HEK293T (cell line): ENCODE results near the gene GARIN3.

Experiments
- CTCF ChIA-PET: fragments of 350-600 bp; formaldehyde crosslinking; extraction: SDS; loops from one replicate; lab custom pipeline; 2021; ENCODE audit warnings: antibody characterized with exemption, inconsistent platforms; lab: Yijun Ruan, JAX
- POLR2A ChIA-PET: fragments of 350-600 bp; formaldehyde crosslinking; extraction: SDS; loops from one replicate; lab custom pipeline; 2020; ENCODE audit warnings: antibody characterized with exemption, inconsistent platforms; lab: Yijun Ruan, JAX
- DNase-seq: peaks from one replicate; pipeline ENCODE4 v3.0.0; 2012; ENCODE audit warnings: mixed read lengths; ENCODE audit errors: extremely low spot score
- ARNT ChIP-seq: fragments of 450-650 bp; IDR thresholded peaks from 2 replicates; pipeline ENCODE4 v1.6.1; 2017; ENCODE audit warnings: mild to moderate bottlenecking
- BHLHE40 ChIP-seq: fragments of 450-650 bp; IDR thresholded peaks from 2 replicates; pipeline ENCODE4 v1.6.1; 2016; ENCODE audit warnings: mild to moderate bottlenecking, moderate library complexity, borderline replicate concordance
- CTBP1 ChIP-seq: fragments of 450-650 bp; IDR thresholded peaks from 2 replicates; pipeline ENCODE4 v1.6.1; 2016; ENCODE audit warnings: borderline replicate concordance
- ELF4 ChIP-seq: fragments of 450-650 bp; IDR thresholded peaks from 2 replicates; pipeline ENCODE4 v1.6.1; 2017; ENCODE audit warnings: antibody characterized with exemption
- FOXA1 ChIP-seq: fragments of 450-650 bp; IDR thresholded peaks from 2 replicates; pipeline ENCODE4 v1.6.1; 2016; ENCODE audit warnings: mild to moderate bottlenecking
- FOXK2 ChIP-seq: fragments of 450-650 bp; IDR thresholded peaks from 2 replicates; pipeline ENCODE4 v1.6.1; 2016; ENCODE audit warnings: mild to moderate bottlenecking
- FOXM1 ChIP-seq: fragments of 450-650 bp; IDR thresholded peaks from 2 replicates; pipeline ENCODE4 v1.6.1; 2017; ENCODE audit warnings: mild to moderate bottlenecking, borderline replicate concordance
- HDGF ChIP-seq: fragments of 450-650 bp; IDR thresholded peaks from 2 replicates; pipeline ENCODE4 v1.6.1; 2017; ENCODE audit warnings: antibody characterized with exemption, borderline replicate concordance
- L3MBTL2 ChIP-seq: fragments of 450-650 bp; conservative IDR thresholded peaks from 2 replicates; pipeline ENCODE4 v1.6.1; 2016; ENCODE audit warnings: mild to moderate bottlenecking
- LEF1 ChIP-seq: fragments of 450-650 bp; IDR thresholded peaks from 2 replicates; pipeline ENCODE4 v1.6.1; 2017; ENCODE audit warnings: mild to moderate bottlenecking, borderline replicate concordance
- NFRKB ChIP-seq: fragments of 450-650 bp; IDR thresholded peaks from 2 replicates; pipeline ENCODE4 v1.6.1; 2016; ENCODE audit warnings: mild to moderate bottlenecking, moderate library complexity
- SP1 ChIP-seq: fragments of 450-650 bp; IDR thresholded peaks from 2 replicates; pipeline ENCODE4 v1.6.1; 2017
- SUZ12 ChIP-seq: fragments of 450-650 bp; IDR thresholded peaks from 2 replicates; pipeline ENCODE4 v1.6.1; 2016; ENCODE audit warnings: mild to moderate bottlenecking
- TARDBP ChIP-seq: fragments of 450-650 bp; IDR thresholded peaks from 2 replicates; pipeline ENCODE4 v1.6.1; 2016
- ZNF384 ChIP-seq: fragments of 450-650 bp; IDR thresholded peaks from 2 replicates; pipeline ENCODE4 v1.6.1; 2016
- TF ChIP-seq, protein P1 (sequence below): fragments of 450-650 bp; IDR thresholded peaks from 2 replicates; pipeline ENCODE4 v1.6.1; 2016

The GARIN3 gene

DNA sequence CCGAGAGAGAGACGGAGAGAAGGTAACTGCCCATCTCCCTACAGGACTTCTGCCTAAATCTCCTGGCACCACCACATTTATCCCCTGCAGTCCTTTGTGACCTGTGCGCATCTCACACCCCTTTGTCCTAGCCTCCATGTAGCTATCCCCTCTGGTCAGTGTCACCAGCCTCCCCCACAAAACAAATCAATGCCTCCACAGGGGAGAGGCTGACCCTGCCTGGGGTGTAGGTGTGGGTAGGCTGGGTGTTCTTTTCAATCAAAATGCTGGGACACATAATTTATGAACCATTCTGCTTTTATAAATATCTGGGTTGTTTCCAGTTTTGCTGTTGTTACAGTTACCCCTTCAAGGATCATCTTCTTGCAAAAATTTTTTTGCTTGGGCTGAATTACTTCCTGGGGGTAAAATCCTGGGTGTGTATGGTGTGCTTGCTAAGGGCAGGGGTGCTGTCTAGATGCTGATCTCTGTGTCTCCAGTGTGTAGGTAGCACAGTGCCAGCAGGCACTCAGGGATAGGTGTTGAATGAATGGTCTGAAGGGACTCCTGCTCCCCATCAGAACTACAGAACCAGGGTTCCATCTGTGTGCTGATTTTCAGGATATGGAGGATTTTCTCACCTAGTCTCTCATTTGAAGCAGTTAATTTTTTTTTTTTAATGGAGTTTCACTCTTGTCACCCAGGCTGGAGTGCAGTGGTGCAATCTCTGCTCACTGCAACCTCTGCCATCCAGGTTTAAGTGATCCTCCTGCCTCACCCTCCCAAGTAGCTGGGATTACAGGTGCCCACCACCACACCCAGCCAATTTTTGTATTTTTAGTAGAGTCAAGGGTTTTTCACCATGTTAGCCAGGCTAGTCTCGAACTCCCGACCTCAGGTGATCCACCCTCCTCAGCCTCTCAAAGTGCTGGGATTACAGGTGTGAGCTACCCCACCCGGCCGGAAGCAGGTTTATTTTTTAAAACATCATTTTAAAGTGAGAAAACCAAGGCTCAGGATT, at the start of gene GARIN3:
Gene GARIN3 (minus strand): TSS at position 51 of the 1,000 bp plus-strand sequence. CDS start 96 bp downstream, outside the sequence.
- ChIA-PET POLR2A (interaction anchor here (1.2 to 1.3 kb wide), 2 partner anchors 24 kb away, joined by 4 to 5 read pairs; partner anchors contain the start of gene MED7), CTCF (no interaction called here)
- DNase-seq: no peak
- TF ChIP-seq FOXA1 (no peak), BHLHE40 (no peak), LEF1 (no peak)
- TF ChIP-seq, protein P1, sequence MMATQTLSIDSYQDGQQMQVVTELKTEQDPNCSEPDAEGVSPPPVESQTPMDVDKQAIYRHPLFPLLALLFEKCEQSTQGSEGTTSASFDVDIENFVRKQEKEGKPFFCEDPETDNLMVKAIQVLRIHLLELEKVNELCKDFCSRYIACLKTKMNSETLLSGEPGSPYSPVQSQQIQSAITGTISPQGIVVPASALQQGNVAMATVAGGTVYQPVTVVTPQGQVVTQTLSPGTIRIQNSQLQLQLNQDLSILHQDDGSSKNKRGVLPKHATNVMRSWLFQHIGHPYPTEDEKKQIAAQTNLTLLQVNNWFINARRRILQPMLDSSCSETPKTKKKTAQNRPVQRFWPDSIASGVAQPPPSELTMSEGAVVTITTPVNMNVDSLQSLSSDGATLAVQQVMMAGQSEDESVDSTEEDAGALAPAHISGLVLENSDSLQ: no peak

DNA sequence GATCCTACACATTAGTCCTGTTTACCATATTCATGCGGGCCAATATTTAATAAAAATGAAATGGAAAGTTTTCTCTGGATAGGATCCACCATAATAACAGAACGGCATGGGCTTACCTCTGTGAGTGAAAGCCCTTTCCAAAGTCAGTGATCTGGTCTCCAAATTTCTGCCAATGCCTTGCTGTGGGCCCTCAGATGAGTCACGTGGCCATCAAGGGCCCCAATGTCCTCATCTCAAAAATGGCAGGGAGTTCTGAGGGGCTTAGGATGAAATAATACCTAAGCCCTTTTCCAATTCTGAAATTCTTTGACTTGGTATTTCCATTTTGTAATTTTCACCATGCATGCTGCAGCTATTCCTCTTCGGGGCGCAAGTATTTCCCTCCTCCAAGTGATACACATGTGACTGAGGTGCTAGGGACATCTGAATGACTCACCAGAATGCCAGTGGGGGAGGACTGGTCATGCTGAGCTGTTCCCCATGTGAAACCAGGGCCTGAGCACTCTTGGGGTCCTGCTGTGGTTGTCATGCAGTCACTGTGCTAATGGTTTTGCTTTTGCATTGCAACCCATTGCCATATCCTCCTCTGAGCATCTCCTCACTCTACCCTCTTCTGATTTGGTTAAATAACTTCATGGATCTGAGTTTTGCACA, 49.6 kb upstream of the GARIN3 start:
- ChIA-PET CTCF (no interaction called here), POLR2A (no interaction called here)
- TF ChIP-seq, protein P1: no peak
- TF ChIP-seq SP1 (no peak), L3MBTL2 (no peak), FOXK2 (no peak), FOXM1 (no peak), NFRKB (no peak), ARNT (no peak), TARDBP (no peak), LEF1 (no peak), CTBP1 (no peak)
- DNase-seq: no peak

DNA sequence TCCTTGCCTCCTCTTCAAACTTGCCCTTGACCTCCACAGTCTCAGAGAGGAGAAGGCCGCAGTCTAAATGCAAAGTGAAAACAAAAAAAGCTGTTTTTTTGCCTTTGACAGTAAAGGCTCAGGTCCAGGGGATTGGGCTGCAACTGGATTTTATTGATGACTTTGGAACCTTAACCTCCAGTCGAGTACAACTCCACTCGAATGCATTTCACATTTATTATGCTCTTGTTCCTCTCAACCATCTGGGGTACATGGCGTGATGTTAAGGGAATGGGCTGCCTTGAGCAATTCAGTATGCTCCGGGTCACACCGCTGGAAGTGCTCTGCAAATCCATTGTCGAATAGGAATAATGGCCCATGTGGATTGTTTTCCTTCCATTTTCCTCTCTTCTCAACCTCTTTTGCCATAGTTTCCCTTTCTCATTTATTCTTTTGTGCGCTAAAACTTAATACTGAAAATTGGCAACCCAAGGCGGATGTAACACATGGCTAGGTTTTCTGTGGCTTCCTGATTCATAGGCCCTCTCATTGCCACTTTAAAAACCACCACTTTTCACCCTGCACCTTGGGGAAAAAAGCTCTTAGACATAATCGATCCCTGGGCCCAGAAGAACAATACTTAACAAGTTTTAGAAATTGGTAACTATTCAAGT, 48.9 kb upstream of the GARIN3 start:
- POLR2A ChIA-PET: no interaction called here
- TF ChIP-seq ELF4: no peak
- TF ChIP-seq TARDBP: no peak
- no peak for TF ChIP-seq FOXA1
- TF ChIP-seq NFRKB: no peak
- no peak for TF ChIP-seq LEF1
- TF ChIP-seq FOXK2: no peak
- TF ChIP-seq BHLHE40: no peak
- TF ChIP-seq ARNT: no peak
- TF ChIP-seq, protein P1: no peak
- no peak for TF ChIP-seq SUZ12
- no peak for TF ChIP-seq HDGF
- no peak for TF ChIP-seq ZNF384
- no peak for TF ChIP-seq FOXM1
- TF ChIP-seq L3MBTL2: no peak
- no peak for TF ChIP-seq SP1
- no peak for TF ChIP-seq CTBP1
- DNase-seq: no peak
- CTCF ChIA-PET: no interaction called here

DNA sequence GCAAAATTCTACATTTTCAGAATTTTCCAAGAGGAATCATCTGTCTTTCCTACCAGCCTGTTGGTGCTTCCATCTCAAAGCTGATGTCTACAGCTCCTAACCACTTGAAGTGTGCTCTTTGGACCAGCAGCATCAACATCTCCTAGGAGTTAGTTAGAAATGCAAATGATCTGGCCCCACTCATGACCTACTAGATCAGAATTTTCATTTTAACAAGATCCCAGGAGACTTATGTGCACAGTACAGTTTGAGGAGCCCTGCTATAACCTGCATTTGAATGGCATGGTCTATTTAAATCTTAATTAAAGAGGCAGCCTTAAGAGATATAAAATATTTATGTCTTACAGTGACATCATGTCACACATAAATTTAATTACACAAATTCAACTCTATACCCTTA, 48.4 kb upstream of the GARIN3 start:
- DNase-seq: no peak
- no peak for TF ChIP-seq L3MBTL2
- TF ChIP-seq BHLHE40: no peak
- ChIA-PET CTCF (no interaction called here), POLR2A (no interaction called here)

DNA sequence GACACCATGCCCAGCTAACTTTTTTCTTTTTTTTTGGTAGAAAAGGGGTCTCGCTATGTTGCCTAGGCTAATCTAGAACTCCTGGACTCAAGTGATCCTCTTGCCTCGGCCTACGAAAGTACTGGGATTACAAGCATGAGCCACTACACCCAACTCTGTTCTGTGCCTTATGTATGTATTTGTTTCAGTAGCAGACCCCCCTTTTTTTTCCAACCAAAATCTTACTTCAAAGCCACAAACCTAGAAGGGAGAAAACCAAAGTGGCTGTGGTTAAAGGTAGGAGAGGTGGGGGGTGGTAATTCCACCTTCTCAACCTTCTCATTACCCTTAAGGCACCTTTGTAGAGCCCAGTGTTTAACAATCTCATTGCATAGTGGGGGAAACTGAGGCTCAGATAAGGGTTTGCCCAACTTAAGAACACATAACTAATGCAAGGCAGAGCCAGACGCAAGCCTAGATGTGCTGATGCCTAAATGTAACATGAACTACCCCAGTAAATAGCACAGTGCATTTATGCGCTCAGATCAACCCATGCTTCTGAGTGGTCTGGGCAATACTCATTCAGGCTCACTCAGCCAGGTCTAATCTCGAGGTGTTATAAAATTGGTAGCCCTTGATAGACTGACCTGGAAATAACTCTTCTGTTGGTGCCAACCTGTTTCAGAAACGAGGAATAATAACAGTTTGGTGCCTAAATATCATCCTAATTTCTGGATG, 47.6 kb upstream of the GARIN3 start:
- DNase-seq: no peak
- ChIA-PET CTCF (no interaction called here), POLR2A (no interaction called here)
- TF ChIP-seq, protein P1: no peak
- TF ChIP-seq FOXA1 (no peak), LEF1 (no peak), SUZ12 (no peak), TARDBP (no peak), BHLHE40 (no peak), HDGF (no peak), FOXK2 (no peak), CTBP1 (no peak), FOXM1 (no peak), SP1 (no peak), ZNF384 (no peak), NFRKB (no peak), ARNT (no peak), L3MBTL2 (no peak), ELF4 (no peak)
